OCI-LY1 (cell line): Measurements from ENCODE around the gene YKT6.

ENCODE experiments used
- H2AFZ ChIP-seq: fragments of 200-600 bp; sonication (generic), shearing (Covaris generic); 2 replicates; pipeline ENCODE4 v1.6.0; 2014; ENCODE audit warnings: antibody characterized with exemption, mild to moderate bottlenecking, low read length
- H3F3A ChIP-seq: fragments of 200-600 bp; sonication (generic), shearing (Covaris generic); 2 replicates; pipeline ENCODE4 v1.6.0; 2014; ENCODE audit warnings: mild to moderate bottlenecking, antibody characterized with exemption, low read length, moderate library complexity; ENCODE audit not compliant: insufficient read depth
- H3K27ac ChIP-seq: fragments of 200-600 bp; sonication (generic); 2 replicates; pipeline ENCODE4 v1.5.1; 2014; ENCODE audit warnings: low read length, mixed run types, mild to moderate bottlenecking, low read depth; ENCODE audit not compliant: poor library complexity, severe bottlenecking
- H3K27me3 ChIP-seq: fragments of 200-600 bp; sonication (generic); 2 replicates; pipeline ENCODE4 v1.6.0; 2014; ENCODE audit warnings: antibody characterized with exemption, mild to moderate bottlenecking, low read length, moderate library complexity; ENCODE audit not compliant: insufficient read depth
- H3K36me3 ChIP-seq: fragments of 200-600 bp; sonication (generic); 2 replicates; pipeline ENCODE4 v1.6.1; 2014; ENCODE audit warnings: mild to moderate bottlenecking, antibody characterized with exemption, low read length, moderate library complexity, mixed read lengths; ENCODE audit not compliant: insufficient read depth
- H3K4me1 ChIP-seq: fragments of 200-600 bp; sonication (generic); 2 replicates; pipeline ENCODE4 v1.5.1; 2014; ENCODE audit warnings: mild to moderate bottlenecking, low read length, moderate library complexity; ENCODE audit not compliant: insufficient read depth, severe bottlenecking
- H3K4me2 ChIP-seq: fragments of 200-600 bp; sonication (generic), shearing (Covaris generic); 2 replicates; pipeline ENCODE4 v1.6.1; 2014; ENCODE audit warnings: low read length
- H3K4me3 ChIP-seq: fragments of 200-600 bp; sonication (generic); 2 replicates; pipeline ENCODE4 v1.5.1; 2014; ENCODE audit warnings: low read length, low read depth, mild to moderate bottlenecking, mixed read lengths; ENCODE audit not compliant: poor library complexity, severe bottlenecking
- H3K79me2 ChIP-seq: fragments of 200-600 bp; shearing (Covaris generic); 2 replicates; pipeline ENCODE4 v1.6.1; 2016; ENCODE audit warnings: mixed run types, low read length, mixed read lengths; ENCODE audit not compliant: insufficient read depth
- H3K9ac ChIP-seq: fragments of 200-600 bp; sonication (generic), shearing (Covaris generic); 2 replicates; pipeline ENCODE4 v1.6.1; 2014; ENCODE audit warnings: mild to moderate bottlenecking, low read length, mixed read lengths
- H3K9me2 ChIP-seq: fragments of 200-600 bp; sonication (generic), shearing (Covaris generic); 2 replicates; pipeline ENCODE4 v1.6.1; 2014; ENCODE audit warnings: low read depth, mild to moderate bottlenecking, low read length, mixed read lengths
- H3K9me3 ChIP-seq: fragments of 200-600 bp; shearing (Covaris generic); 2 replicates; pipeline ENCODE4 v1.6.1; 2014; ENCODE audit warnings: low read length, mixed read lengths
- H4K20me1 ChIP-seq: fragments of 200-600 bp; sonication (generic), shearing (Covaris generic); 2 replicates; pipeline ENCODE4 v1.6.0; 2016; ENCODE audit warnings: mild to moderate bottlenecking, low read length; ENCODE audit not compliant: insufficient read depth
- EZH2 ChIP-seq: fragments of 200-600 bp; sonication (generic), shearing (Covaris generic); IDR thresholded peaks from 2 replicates; pipeline ENCODE4 v1.8.0; 2017; ENCODE audit warnings: borderline replicate concordance, mixed run types, mild to moderate bottlenecking, antibody characterized with exemption, low read length, moderate library complexity, mixed read lengths
- TF ChIP-seq, protein P1 (sequence below): fragments of 200-600 bp; sonication (generic), shearing (Covaris generic); IDR thresholded peaks from 2 replicates; pipeline ENCODE4 v1.5.1; 2017; ENCODE audit warnings: mild to moderate bottlenecking, antibody characterized with exemption, low read length, moderate library complexity, mixed read lengths

Gene YKT6

DNA sequence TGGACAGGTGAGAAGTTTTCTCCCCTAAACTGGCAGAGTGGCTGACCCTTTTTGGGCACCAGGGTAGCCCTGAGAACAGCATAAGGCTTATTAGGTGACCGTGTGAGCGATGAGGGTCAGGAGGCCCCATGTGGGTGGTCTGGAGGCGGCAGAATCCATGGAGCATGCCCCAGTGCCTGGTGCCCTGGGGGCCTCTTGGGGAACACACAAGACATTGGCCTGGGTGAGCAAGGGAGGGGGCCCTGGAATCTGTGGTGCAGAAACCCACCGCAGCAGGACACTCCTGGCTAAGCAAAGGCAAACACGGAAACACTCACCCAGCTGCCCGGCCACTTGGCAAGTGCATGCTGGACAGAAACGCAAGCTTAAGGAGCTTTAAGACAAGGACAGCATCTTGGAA lies 29.5 kb downstream of the YKT6 start:
- Histone ChIP-seq H3K27ac (no peak overlapping the region), H2AFZ (no peak overlapping the region), H3F3A (no peaks in the 10 kb centered on the region), H3K4me3 (no peak overlapping the region), H3K27me3 (peaks cover 29% of the 10 kb centered on the region), H3K9me3 (no peaks in the 10 kb centered on the region), H4K20me1 (no peaks in the 10 kb centered on the region), H3K4me1 (no peaks in the 10 kb centered on the region), H3K36me3 (no peaks in the 10 kb centered on the region), H3K4me2 (no peak overlapping the region), H3K9ac (no peak overlapping the region), H3K9me2 (no peaks in the 10 kb centered on the region), H3K79me2 (no peaks in the 10 kb centered on the region)
- TF ChIP-seq, protein P1, sequence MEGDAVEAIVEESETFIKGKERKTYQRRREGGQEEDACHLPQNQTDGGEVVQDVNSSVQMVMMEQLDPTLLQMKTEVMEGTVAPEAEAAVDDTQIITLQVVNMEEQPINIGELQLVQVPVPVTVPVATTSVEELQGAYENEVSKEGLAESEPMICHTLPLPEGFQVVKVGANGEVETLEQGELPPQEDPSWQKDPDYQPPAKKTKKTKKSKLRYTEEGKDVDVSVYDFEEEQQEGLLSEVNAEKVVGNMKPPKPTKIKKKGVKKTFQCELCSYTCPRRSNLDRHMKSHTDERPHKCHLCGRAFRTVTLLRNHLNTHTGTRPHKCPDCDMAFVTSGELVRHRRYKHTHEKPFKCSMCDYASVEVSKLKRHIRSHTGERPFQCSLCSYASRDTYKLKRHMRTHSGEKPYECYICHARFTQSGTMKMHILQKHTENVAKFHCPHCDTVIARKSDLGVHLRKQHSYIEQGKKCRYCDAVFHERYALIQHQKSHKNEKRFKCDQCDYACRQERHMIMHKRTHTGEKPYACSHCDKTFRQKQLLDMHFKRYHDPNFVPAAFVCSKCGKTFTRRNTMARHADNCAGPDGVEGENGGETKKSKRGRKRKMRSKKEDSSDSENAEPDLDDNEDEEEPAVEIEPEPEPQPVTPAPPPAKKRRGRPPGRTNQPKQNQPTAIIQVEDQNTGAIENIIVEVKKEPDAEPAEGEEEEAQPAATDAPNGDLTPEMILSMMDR: no peak
- no peak for TF ChIP-seq EZH2

DNA sequence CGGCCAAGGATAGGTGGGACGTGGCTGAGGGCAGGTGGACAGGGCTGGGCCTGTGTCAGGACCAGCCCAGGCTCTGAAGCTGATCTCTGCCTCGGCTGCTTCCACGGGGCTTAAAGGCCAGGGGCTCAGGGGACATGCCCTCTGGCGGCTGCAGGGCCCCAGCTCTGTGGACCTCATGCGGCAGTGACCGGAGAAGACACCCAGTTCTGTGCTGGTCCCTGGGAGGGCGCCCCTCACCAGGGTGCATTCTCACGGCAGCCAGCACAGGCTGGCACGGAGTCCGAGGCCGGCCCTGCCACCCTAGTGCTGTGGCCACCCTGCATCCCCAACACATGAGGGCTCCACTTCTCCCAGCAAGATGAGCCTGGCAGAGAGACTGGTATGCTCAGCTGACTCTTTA lies 30.3 kb downstream of the YKT6 start:
- Histone ChIP-seq H3K79me2 (no peaks in the 10 kb centered on the region), H3K4me2 (no peak overlapping the region), H3K4me1 (no peaks in the 10 kb centered on the region), H3K36me3 (no peaks in the 10 kb centered on the region), H4K20me1 (no peaks in the 10 kb centered on the region), H3K27me3 (peaks cover 25% of the 10 kb centered on the region), H3K9ac (no peak overlapping the region), H3K9me2 (no peaks in the 10 kb centered on the region), H3K9me3 (no peaks in the 10 kb centered on the region), H3K4me3 (no peak overlapping the region), H3F3A (no peaks in the 10 kb centered on the region), H2AFZ (no peak overlapping the region), H3K27ac (no peak overlapping the region)
- TF ChIP-seq, protein P1: no peak
- no peak for TF ChIP-seq EZH2

DNA sequence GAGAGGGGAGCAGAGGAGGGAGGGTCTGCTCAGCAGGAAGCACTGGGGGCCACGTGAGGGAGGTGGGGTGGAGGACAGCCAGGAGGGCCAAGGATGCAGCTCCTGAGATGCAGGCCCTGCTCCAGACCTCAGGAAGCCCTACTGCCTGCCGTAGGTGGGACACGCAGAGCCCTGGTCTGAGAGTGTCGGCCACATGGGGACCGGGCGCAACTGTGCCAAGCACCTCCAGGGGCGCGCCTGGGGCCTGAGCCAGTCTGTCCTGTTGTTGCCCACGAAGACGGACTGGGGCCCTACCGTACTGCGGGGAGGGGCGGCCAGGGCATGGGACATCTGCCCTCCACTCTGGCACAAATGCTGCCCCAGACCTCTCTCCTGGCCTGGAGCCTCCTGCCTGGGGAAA lies 31.6 kb downstream of the YKT6 start:
- H3F3A ChIP-seq: no peaks in the 10 kb centered on the region
- no peaks in the 10 kb centered on the region for H3K9me2 ChIP-seq
- H3K36me3 ChIP-seq: no peaks in the 10 kb centered on the region
- no peak overlapping the region for H3K4me2 ChIP-seq
- H4K20me1 ChIP-seq: no peaks in the 10 kb centered on the region
- TF ChIP-seq, protein P1: no peak
- no peak for TF ChIP-seq EZH2
- no peaks in the 10 kb centered on the region for H3K9me3 ChIP-seq
- no peak overlapping the region for H3K9ac ChIP-seq
- no peak overlapping the region for H3K4me3 ChIP-seq
- no peak overlapping the region for H3K27ac ChIP-seq
- no peak overlapping the region for H2AFZ ChIP-seq
- no peaks in the 10 kb centered on the region for H3K4me1 ChIP-seq
- no peaks in the 10 kb centered on the region for H3K79me2 ChIP-seq
- peaks cover 32% of the 10 kb centered on the region for H3K27me3 ChIP-seq
